Caco-2 (cell line): Measurements from ENCODE around the gene CAB39L. TPM values are rescaled to one million over a fixed set of nuclear protein-coding genes. Genes with fewer than 3 reads are reported as not detected.

Source experiments
- BruUV-seq: library from RNA; stranded (reverse); fragments of 400-500 nt; replicated peaks from 2 replicates; lab custom pipeline; 2021; lab: Mats Ljungman, UMichigan
- CTCF ChIA-PET: fragments of 300-600 bp; sonication (Branson Sonifier 250); formaldehyde crosslinking; loops from one replicate; lab custom pipeline; 2022; ENCODE audit warnings: antibody characterized with exemption; lab: Charles Lee
- POLR2A ChIA-PET: fragments of 300-600 bp; sonication (Branson Sonifier 250); formaldehyde crosslinking; loops from one replicate; lab custom pipeline; 2022; ENCODE audit warnings: antibody characterized with exemption; lab: Charles Lee
- DNase-seq, 2 experiments: peaks; one replicate each; pipeline versions ENCODE4 v3.0.0 to v3.0.0-alpha.2; 2020 to 2022
- H3K27me3 ChIP-seq: replicated peaks from 2 replicates; pipeline ENCODE4 v1.6.0; 2011; ENCODE audit warnings: low read length; ENCODE audit not compliant: control insufficient read depth, insufficient read depth
- H3K36me3 ChIP-seq: 2 replicates; pipeline ENCODE4 v1.5.1; 2011; ENCODE audit warnings: low read length; ENCODE audit not compliant: control insufficient read depth, insufficient read depth
- H3K4me1 ChIP-seq: fragments of 250-450 bp; sonication (Bioruptor Pico); 2 replicates; pipeline ENCODE4 v1.5.1; 2020; ENCODE audit warnings: mild to moderate bottlenecking
- H3K4me3 ChIP-seq: 2 replicates; pipeline ENCODE4 v1.5.1; 2011; ENCODE audit warnings: low read depth, mild to moderate bottlenecking, control low read depth, low read length
- H3K9me3 ChIP-seq: fragments of 250-450 bp; sonication (Bioruptor Pico); 2 replicates; pipeline ENCODE4 v1.5.1; 2020; ENCODE audit warnings: mild to moderate bottlenecking, moderate library complexity
- H3K27ac Mint-ChIP-seq: one replicate; pipeline ENCODE4 v1.8.0; 2022; ENCODE audit warnings: mixed read lengths; ENCODE audit not compliant: unreplicated experiment
- H3K27me3 Mint-ChIP-seq: one replicate; pipeline ENCODE4 v1.8.0; 2022; ENCODE audit warnings: mixed read lengths; ENCODE audit not compliant: insufficient read depth, unreplicated experiment
- H3K36me3 Mint-ChIP-seq: one replicate; pipeline ENCODE4 v1.8.0; 2022; ENCODE audit warnings: mild to moderate bottlenecking, mixed read lengths; ENCODE audit not compliant: insufficient read depth, unreplicated experiment
- H3K4me1 Mint-ChIP-seq: one replicate; pipeline ENCODE4 v1.8.0; 2022; ENCODE audit warnings: low read depth, mixed read lengths; ENCODE audit not compliant: unreplicated experiment
- H3K4me3 Mint-ChIP-seq: one replicate; pipeline ENCODE4 v1.8.0; 2022; ENCODE audit warnings: mild to moderate bottlenecking, moderate library complexity, mixed read lengths; ENCODE audit not compliant: unreplicated experiment
- H3K9me3 Mint-ChIP-seq: one replicate; pipeline ENCODE4 v1.8.0; 2022; ENCODE audit warnings: mixed read lengths; ENCODE audit not compliant: unreplicated experiment
- intact Hi-C: fragments of 100-400 bp; cut with micrococcal nuclease; formaldehyde crosslinking; loops from one replicate; pipeline ENCODE4 v1.10.0; 2022; ENCODE audit not compliant: unreplicated experiment
- total RNA-seq: library from RNA; stranded (reverse); gene quantifications from 2 replicates; pipeline ENCODE4 v1.2.3, GENCODE V29; 2022
- TF ChIP-seq, protein P1 (sequence below), 2 experiments: fragments of 200-600 bp in 1 of 2; IDR thresholded peaks; 1 replicate in 1 of 2; 2 replicates in 1 of 2; pipeline versions ENCODE4 v1.5.1 to v1.8.0; 2011 to 2022; ENCODE audit warnings: antibody characterized with exemption in 1 of 2, control low read depth in 1 of 2, inconsistent platforms in 1 of 2, low read depth in 1 of 2, low read length in 1 of 2, mild to moderate bottlenecking in 1 of 2, moderate library complexity in 1 of 2; ENCODE audit not compliant: insufficient read depth in 1 of 2, severe bottlenecking in 1 of 2, unreplicated experiment in 1 of 2

Gene CAB39L
- total RNA-seq, 1 experiment from 2014 or later = 40.6 TPM

DNA sequence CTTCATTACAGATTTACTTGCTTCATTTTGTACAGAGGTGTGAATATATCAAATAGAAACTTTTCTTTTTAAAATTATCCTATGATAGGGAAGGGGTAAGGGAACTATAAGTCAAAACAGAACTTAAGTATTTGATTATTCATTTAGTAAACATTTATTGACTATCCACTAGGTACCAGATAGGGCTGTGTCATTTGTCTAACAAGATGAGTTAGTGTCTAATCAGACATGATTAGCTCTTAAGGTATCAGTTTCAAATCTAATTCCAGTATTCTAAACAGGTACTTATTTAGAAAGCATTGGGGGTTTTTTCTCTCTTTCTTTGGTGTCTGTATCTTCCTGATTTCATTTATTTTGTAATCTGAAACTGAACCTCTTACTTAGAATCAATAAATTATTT is 164.0 kb downstream of the CAB39L start:
- intact Hi-C loops = loop anchor here (5.0 to 10.0 kb wide), 2 partner anchors 55 to 327 kb away; partner anchors contain the start of gene MLNR
- Histone ChIP-seq H3K4me3 (no peak overlapping the region), H3K4me1 (0 out of 2 replicates have a peak, but pooled peaks cover 3% of the 10 kb centered on the region), H3K36me3 (no peaks in the 10 kb centered on the region), H3K9me3 (no peaks in the 10 kb centered on the region), H3K27me3 (no peaks in the 10 kb centered on the region)
- no TSS peak for BruUV-seq
- no peaks in the 10 kb centered on the region for H3K36me3 Mint-ChIP-seq
- ChIA-PET CTCF (interaction anchor here (1.4 kb wide), 1 partner anchor 34 kb away, joined by 3 read pairs; no protein-coding TSS in a partner anchor), POLR2A (no interaction called here)
- H3K9me3 Mint-ChIP-seq = no peaks in the 10 kb centered on the region
- TF ChIP-seq, protein P1, sequence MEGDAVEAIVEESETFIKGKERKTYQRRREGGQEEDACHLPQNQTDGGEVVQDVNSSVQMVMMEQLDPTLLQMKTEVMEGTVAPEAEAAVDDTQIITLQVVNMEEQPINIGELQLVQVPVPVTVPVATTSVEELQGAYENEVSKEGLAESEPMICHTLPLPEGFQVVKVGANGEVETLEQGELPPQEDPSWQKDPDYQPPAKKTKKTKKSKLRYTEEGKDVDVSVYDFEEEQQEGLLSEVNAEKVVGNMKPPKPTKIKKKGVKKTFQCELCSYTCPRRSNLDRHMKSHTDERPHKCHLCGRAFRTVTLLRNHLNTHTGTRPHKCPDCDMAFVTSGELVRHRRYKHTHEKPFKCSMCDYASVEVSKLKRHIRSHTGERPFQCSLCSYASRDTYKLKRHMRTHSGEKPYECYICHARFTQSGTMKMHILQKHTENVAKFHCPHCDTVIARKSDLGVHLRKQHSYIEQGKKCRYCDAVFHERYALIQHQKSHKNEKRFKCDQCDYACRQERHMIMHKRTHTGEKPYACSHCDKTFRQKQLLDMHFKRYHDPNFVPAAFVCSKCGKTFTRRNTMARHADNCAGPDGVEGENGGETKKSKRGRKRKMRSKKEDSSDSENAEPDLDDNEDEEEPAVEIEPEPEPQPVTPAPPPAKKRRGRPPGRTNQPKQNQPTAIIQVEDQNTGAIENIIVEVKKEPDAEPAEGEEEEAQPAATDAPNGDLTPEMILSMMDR (IDR thresholded peaks at IDR 0.05; ENCODE audit: insufficient read depth in 1 of 2, low read depth in 1 of 2, low read length in 1 of 2, severe bottlenecking in 1 of 2, unreplicated experiment in 1 of 2) = no peak
- DNase-seq = no peak
- H3K27ac Mint-ChIP-seq = no peak overlapping the region
- H3K27me3 Mint-ChIP-seq = no peaks in the 10 kb centered on the region
- no peaks in the 10 kb centered on the region for H3K4me1 Mint-ChIP-seq
- H3K4me3 Mint-ChIP-seq = no peak overlapping the region

DNA sequence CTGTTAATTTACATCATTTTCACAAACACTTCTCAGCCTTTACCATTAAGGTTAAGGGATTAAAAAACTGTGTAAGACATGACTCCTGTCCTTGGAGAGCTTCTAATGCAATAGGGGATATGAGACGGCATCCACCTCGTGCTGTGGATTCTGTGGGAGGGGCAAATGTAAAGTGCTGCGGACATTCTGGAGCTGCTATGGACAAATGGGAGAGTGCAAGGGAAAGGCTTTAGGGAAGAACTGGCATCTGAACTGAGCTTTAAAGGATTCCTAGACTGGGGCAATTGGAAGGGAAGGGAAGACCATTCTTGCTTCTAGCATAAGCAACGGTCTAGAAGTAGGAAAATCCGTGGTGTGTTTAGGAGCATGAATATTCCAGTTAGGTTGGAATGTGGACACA is 164.8 kb downstream of the CAB39L start:
- H3K27ac Mint-ChIP-seq = no peak overlapping the region
- TF ChIP-seq, protein P1 (IDR thresholded peaks at IDR 0.05; ENCODE audit: insufficient read depth in 1 of 2, low read depth in 1 of 2, low read length in 1 of 2, severe bottlenecking in 1 of 2, unreplicated experiment in 1 of 2) = no peak
- no peaks in the 10 kb centered on the region for H3K36me3 Mint-ChIP-seq
- H3K4me1 ChIP-seq = 0 out of 2 replicates have a peak, but pooled peaks cover 3% of the 10 kb centered on the region
- no peaks in the 10 kb centered on the region for H3K27me3 Mint-ChIP-seq
- H3K27me3 ChIP-seq = no peaks in the 10 kb centered on the region
- H3K4me1 Mint-ChIP-seq = no peaks in the 10 kb centered on the region
- no peak for DNase-seq
- intact Hi-C loops = no loop called here
- H3K9me3 ChIP-seq = no peaks in the 10 kb centered on the region
- BruUV-seq = no TSS peak
- POLR2A ChIA-PET = no interaction called here
- H3K4me3 ChIP-seq = no peak overlapping the region
- CTCF ChIA-PET = interaction anchor here (0.6 kb wide), 1 partner anchor 10 kb away, joined by 4 read pairs; no protein-coding TSS in a partner anchor
- H3K4me3 Mint-ChIP-seq = no peak overlapping the region
- H3K9me3 Mint-ChIP-seq = no peaks in the 10 kb centered on the region
- no peaks in the 10 kb centered on the region for H3K36me3 ChIP-seq

DNA sequence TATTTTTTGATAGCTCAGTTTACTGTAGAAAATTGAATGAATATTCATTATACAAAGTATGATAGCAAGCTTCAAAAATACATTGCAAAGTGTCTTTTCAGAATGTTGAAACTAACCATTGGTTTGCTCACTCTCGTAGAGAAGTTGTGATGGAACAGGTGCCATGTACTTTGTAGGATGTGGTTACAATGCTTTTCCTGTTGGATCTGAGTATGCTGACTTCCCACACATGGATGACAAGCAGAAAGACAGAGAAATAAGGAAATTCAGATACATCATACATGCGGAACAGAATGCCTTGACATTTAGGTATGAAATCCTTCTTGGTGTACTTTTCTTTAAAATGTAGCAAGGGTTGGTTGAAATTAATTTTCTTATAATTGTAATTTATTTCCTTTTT is 165.7 kb downstream of the CAB39L start:
- Histone ChIP-seq H3K9me3 (no peaks in the 10 kb centered on the region), H3K4me3 (no peak overlapping the region), H3K4me1 (0 out of 2 replicates have a peak, but pooled peaks cover 3% of the 10 kb centered on the region), H3K36me3 (no peaks in the 10 kb centered on the region), H3K27me3 (no peaks in the 10 kb centered on the region)
- BruUV-seq = no TSS peak
- intact Hi-C loops = no loop called here
- Mint-ChIP-seq H3K4me1 (no peaks in the 10 kb centered on the region), H3K36me3 (no peaks in the 10 kb centered on the region), H3K9me3 (no peaks in the 10 kb centered on the region), H3K4me3 (no peak overlapping the region), H3K27ac (no peak overlapping the region), H3K27me3 (no peaks in the 10 kb centered on the region)
- no peak for DNase-seq
- CTCF ChIA-PET = no interaction called here
- TF ChIP-seq, protein P1 (IDR thresholded peaks at IDR 0.05; ENCODE audit: insufficient read depth in 1 of 2, low read depth in 1 of 2, low read length in 1 of 2, severe bottlenecking in 1 of 2, unreplicated experiment in 1 of 2) = no peak
- POLR2A ChIA-PET = no interaction called here
